SJCRH30 (cell line): Measurements from ENCODE around the gene POLR1C. TPM values are rescaled to one million over a fixed set of nuclear protein-coding genes. Genes with fewer than 3 reads are reported as not detected.
"Not testable (repeated sequence)": the region's sequence is repeated elsewhere in the genome, so short reads cannot be mapped to it uniquely, and the experiment has no call there.

ENCODE experiments used
- DNase-seq, 2 experiments: peaks; one replicate each; pipeline ENCODE4 v3.0.0-alpha.2; 2015 to 2020
- H3K27ac ChIP-seq: fragments of 250-450 bp; sonication (Bioruptor Pico); 2 replicates; pipeline ENCODE4 v1.5.1; 2020; ENCODE audit warnings: mild to moderate bottlenecking, moderate library complexity
- H3K27me3 ChIP-seq: fragments of 250-450 bp; sonication (Bioruptor Pico); 2 replicates; pipeline ENCODE4 v1.5.1; 2020; ENCODE audit warnings: mild to moderate bottlenecking, moderate library complexity
- H3K36me3 ChIP-seq: fragments of 250-450 bp; sonication (Bioruptor Pico); 2 replicates; pipeline ENCODE4 v1.5.1; 2020; ENCODE audit warnings: mild to moderate bottlenecking, moderate library complexity
- H3K4me1 ChIP-seq: fragments of 250-450 bp; sonication (Bioruptor Pico); 2 replicates; pipeline ENCODE4 v1.5.1; 2020; ENCODE audit warnings: mild to moderate bottlenecking, moderate library complexity
- H3K4me3 ChIP-seq: fragments of 250-450 bp; sonication (Bioruptor Pico); 2 replicates; pipeline ENCODE4 v1.5.1; 2020; ENCODE audit warnings: mild to moderate bottlenecking, moderate library complexity
- H3K9me3 ChIP-seq: fragments of 250-450 bp; sonication (Bioruptor Pico); replicated peaks from 2 replicates; pipeline ENCODE4 v1.5.1; 2020; ENCODE audit warnings: mild to moderate bottlenecking, moderate library complexity
- total RNA-seq: library from RNA; depleted of rRNA; stranded (reverse); fragments of >200 nt; shearing (Covaris generic); gene quantifications from 2 replicates; pipeline ENCODE4 v1.2.3, GENCODE V29; 2014

POLR1C gene
- total RNA-seq, 1 experiment from 2014 or later: 38.3 TPM

DNA sequence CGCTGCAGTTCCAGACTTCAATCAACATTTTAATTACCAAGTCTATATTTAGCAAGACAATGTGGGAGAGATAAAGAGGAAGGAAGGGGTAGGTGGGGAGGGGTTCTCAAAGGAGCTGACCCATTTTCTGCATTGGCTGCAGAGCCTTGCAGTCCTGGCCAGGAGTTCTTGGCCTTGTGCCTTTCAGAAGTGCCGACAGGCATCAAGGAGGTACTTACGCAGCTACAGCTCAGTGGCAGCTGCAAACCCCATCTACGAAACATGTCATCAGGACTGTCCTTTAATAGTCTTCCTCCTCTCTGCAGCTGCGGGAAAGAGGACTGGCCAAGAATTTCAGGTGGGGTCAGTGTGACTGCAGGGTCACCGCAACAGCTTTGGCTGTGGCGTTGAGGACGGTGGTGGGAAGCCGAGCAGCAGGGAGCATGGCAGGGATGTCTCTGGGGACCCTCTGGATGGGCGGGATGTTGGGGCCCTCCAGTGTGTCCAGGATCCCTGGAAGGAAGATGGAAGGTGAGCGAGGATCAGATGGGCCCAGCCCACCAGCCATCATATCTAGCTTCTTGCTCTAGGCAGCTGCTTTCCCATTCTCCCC is 5.0 kb upstream of the POLR1C start:
- Histone ChIP-seq H3K36me3 (no peaks in the 10 kb centered on the region; the same call in none of the 2 replicates), H3K4me3 (no peak overlapping the region), H3K27me3 (no peaks in the 10 kb centered on the region), H3K9me3 (no peaks in the 10 kb centered on the region), H3K4me1 (no peaks in the 10 kb centered on the region; the same call in 1 of the 2 replicates), H3K27ac (no peak overlapping the region)
- no peak for DNase-seq

DNA sequence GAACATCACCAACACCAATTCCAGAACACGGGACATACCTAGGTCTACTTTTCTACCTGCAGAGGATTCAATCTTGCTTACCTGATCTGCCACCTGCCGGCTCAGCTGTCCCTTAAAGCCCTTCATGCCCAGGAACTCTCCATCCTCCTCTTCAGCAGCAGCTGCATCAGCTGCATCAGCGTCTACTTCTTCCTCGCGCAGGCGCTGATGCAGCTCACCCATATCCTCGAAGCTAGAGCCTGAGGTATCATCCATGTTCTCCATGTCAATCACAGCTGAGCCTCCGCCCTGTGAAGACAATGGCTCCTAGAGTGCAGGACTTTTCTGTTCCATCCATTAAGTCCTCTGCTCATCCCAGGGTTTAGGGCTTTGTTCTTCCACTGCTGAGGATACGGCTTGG is 1.1 kb upstream of the POLR1C start:
- no peaks in the 10 kb centered on the region; the same call in 1 of the 2 replicates for H3K4me1 ChIP-seq
- DNase-seq: no peak
- no peak overlapping the region; the same call in 1 of the 2 replicates for H3K27ac ChIP-seq
- peak overlapping the region; percentile 76 for H3K4me3 ChIP-seq
- no peaks in the 10 kb centered on the region for H3K27me3 ChIP-seq
- peaks cover 19% of the 10 kb centered on the region for H3K36me3 ChIP-seq
- no peaks in the 10 kb centered on the region for H3K9me3 ChIP-seq

DNA sequence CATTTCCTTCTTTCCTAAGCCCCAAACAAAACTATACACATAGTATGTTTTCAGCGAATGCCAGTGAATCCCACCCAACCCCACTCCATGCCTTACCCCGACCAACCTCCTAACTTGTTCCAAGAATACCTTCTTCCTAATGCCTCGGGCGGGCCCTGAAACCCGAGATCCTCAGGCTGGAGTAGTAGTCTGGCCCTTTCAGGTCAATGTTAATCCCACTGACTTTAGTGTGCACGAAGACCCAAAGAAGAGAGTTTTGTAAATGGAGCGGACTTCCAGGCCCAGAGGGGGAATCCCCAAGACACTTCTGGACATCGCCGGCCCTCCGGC is 557 bp upstream of the POLR1C start:
- Histone ChIP-seq H3K27me3 (no peaks in the 10 kb centered on the region), H3K9me3 (no peaks in the 10 kb centered on the region), H3K4me1 (no peaks in the 10 kb centered on the region; the same call in 1 of the 2 replicates), H3K36me3 (peaks cover 24% of the 10 kb centered on the region), H3K4me3 (peak overlapping the region; percentile 76), H3K27ac (peak overlapping the region; percentile 81)
- DNase-seq: no peak

DNA sequence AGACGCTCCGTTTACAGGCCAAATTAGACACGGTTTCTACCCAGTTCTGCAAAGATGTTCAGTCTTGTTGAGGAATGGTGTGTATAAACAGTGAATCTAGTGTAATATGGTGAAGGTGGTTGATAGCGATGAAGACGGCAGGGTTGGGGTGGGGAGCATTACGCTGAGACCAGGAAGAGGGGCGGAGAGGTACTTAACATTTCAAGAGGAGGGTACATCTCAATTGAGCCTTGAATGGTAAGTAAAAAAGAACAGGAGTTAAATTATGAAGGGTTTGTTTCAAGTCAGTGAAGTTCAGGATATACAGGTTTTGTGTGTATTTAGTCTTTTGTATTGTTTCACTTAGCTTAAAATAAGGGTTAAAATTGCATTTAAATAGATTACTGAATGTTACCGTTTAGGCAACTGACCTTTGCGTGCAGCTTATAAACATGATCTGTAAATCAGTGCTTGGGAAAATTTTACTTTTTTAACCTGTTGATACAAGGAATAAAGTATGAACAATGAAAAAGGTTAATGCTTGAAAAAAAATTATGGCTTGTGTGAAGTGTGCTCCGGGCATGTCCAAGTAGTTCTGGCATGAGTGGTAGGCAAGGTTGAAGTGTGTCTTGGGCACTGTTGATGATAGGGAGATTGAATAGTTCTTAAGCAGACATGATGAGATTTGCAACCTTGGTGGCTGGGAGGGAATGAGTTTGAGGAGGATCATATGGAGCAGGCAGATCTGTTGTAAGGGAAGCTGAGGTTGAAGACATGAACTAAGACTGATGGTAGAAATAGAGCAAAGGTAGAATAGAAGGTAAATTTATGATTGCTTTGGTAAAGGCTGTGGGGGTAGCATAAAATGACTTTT is 842 bp downstream of the POLR1C start:
- peak overlapping the region; percentile 81 for H3K27ac ChIP-seq
- no peaks in the 10 kb centered on the region; the same call in 1 of the 2 replicates for H3K4me1 ChIP-seq
- DNase-seq: no peak
- H3K27me3 ChIP-seq: no peaks in the 10 kb centered on the region
- peaks cover 38% of the 10 kb centered on the region for H3K36me3 ChIP-seq
- H3K4me3 ChIP-seq: peak overlapping the region; percentile 76
- H3K9me3 ChIP-seq: no peaks in the 10 kb centered on the region

DNA sequence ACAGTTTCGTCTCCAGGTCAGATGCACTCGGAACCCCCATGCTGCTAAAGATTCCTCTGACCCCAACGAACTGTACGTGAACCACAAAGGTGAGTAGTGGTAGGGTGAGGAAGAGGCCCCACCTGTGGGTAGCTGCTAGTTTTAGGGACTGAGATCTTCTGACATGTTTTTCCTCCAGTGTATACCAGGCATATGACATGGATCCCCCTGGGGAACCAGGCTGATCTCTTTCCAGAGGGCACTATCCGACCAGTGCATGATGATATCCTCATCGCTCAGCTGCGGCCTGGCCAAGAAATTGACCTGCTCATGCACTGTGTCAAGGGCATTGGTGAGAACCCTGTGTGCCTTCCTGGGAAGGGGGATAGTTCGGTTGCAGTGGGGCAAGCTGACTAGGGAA is 3.2 kb downstream of the POLR1C start:
- Histone ChIP-seq H3K4me3 (no peak overlapping the region), H3K27me3 (no peaks in the 10 kb centered on the region), H3K36me3 (peaks cover 59% of the 10 kb centered on the region), H3K9me3 (no peaks in the 10 kb centered on the region), H3K4me1 (no peaks in the 10 kb centered on the region; the same call in 1 of the 2 replicates), H3K27ac (no peak overlapping the region)
- no peak for DNase-seq

DNA sequence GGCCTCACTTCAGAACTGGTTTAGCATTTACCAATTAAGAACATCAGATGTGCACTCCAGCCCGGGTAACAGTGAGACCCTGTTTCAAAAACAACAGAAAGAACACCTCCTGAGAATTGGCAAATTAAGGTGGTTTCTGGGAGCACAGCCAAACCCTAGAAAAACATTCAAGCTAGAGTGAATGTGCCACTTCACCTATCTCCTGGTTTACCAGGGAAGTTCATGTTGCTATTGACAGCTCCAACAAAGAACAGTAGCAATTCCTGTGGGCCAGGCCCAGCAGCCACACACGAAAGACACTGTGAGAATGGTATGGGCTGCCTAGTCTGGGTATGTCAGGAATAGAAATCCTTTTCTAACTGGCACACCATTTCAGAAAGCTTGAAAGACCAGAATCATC is 4.9 kb downstream of the POLR1C start:
- H3K4me1 ChIP-seq: no peaks in the 10 kb centered on the region; the same call in 1 of the 2 replicates
- no peak overlapping the region for H3K27ac ChIP-seq
- no peak for DNase-seq
- peaks cover 71% of the 10 kb centered on the region for H3K36me3 ChIP-seq
- no peak overlapping the region for H3K4me3 ChIP-seq
- H3K9me3 ChIP-seq: no peaks in the 10 kb centered on the region
- H3K27me3 ChIP-seq: no peaks in the 10 kb centered on the region

DNA sequence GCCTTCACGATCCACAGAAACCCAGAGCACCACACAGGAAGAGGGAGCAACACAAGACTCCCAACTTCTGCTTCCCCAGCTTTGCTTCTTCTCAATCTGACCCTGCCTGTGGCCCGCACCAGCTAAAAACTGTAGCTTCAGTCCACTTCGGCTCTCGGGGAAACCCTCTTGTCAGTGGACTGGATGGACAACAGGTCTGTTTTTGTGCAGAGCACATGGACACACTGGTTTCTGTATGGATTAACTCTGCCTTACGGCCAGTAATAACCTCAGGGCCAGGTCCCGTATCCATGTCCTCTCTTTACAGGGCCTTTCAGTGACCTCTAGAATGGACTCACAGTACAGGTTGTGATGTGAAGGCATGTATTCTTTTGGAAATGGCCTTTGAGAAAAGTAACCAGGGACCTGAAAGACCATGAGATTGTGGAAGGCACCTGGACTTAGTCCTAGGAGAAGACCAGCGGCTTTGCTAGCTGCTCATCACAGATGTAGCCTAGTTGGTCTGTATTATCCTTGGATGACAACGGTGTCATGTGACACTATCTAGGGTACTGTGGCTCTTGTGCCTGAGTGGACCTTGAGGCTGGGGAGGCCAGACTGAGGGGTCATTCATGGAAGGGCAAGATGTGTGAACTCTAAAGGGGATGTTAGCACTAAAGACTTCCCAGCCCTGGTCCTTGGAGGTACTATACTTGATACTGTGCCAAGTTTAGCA is 5.8 kb downstream of the POLR1C start:
- Histone ChIP-seq H3K9me3 (no peaks in the 10 kb centered on the region), H3K36me3 (peaks cover 79% of the 10 kb centered on the region), H3K4me3 (no peak overlapping the region), H3K4me1 (no peaks in the 10 kb centered on the region; the same call in 1 of the 2 replicates), H3K27me3 (no peaks in the 10 kb centered on the region), H3K27ac (no peak overlapping the region)
- no peak for DNase-seq

DNA sequence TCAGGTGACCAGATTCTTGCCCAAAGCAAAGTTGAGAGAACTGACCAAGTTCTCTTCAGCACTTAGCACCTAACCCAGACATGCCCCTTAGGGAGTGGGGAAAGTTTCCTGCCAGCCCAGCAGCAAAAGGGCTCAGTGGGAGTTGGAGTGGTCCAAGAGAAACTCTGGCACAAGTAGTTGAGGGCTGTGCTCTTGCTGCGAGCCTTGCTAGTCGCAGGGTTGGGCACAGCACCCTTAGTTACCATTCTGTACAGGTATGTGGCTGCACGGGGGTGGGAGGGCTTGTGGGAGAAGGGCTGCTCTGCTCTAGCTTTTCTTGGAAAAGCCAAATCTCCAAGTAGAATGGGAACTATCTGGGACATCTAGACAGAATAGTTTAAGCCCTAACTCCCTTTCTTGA is 6.4 kb downstream of the POLR1C start:
- no peaks in the 10 kb centered on the region; the same call in 1 of the 2 replicates for H3K4me1 ChIP-seq
- no peaks in the 10 kb centered on the region for H3K9me3 ChIP-seq
- no peak for DNase-seq
- no peak overlapping the region for H3K4me3 ChIP-seq
- H3K27ac ChIP-seq: no peak overlapping the region
- H3K36me3 ChIP-seq: peaks cover 83% of the 10 kb centered on the region
- H3K27me3 ChIP-seq: no peaks in the 10 kb centered on the region

DNA sequence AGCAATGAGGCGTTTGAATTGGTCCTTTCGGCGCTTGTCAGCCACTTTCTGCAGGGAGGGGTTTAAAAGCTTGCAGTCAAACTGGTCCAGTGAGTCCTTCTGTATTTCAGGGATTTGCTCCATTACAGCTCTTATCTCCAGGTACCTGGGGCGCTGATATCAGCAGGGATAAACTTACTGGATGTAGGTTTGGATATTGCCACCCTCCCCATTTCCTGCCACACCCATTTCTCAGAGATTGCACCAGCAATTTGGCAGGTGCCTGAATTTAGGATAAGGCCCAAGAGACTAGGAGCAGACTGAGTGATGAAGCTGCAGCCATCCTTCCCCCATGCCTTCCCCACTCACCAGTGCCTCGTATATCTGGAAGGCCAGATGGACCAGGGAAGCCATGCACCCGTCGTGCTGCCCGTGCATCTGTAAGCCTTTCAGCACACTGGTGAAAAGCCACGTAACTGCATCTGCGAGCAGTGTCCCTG is 7.6 kb downstream of the POLR1C start:
- Histone ChIP-seq H3K27me3 (no peaks in the 10 kb centered on the region), H3K4me1 (no peaks in the 10 kb centered on the region), H3K4me3 (no peak overlapping the region), H3K9me3 (no peaks in the 10 kb centered on the region), H3K36me3 (peaks cover 78% of the 10 kb centered on the region), H3K27ac (no peak overlapping the region)
- DNase-seq: no peak

DNA sequence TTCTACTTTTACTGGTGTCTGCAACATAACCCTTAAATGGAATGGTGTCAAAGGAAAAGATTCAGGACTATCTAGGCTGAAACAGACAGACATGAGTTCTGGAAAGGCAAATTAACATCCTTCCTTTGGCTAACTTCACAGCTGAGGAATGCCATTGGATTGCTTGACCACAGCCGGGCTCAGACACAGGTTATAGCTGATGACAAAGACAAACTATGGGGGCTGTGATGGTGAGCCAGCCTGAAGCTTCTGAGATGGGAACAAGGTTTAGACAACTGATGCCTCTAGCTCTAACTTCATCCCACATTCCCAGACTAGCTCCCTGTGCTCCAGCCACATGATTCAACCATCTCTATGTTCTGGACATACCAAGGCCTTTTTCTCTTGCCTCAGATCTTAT is 15.3 kb downstream of the POLR1C start:
- DNase-seq: no peak
- peaks cover 33% of the 10 kb centered on the region for H3K36me3 ChIP-seq
- H3K27me3 ChIP-seq: no peaks in the 10 kb centered on the region
- no peaks in the 10 kb centered on the region for H3K4me1 ChIP-seq
- H3K4me3 ChIP-seq: no peak overlapping the region
- H3K9me3 ChIP-seq: no peaks in the 10 kb centered on the region
- H3K27ac ChIP-seq: no peak overlapping the region

DNA sequence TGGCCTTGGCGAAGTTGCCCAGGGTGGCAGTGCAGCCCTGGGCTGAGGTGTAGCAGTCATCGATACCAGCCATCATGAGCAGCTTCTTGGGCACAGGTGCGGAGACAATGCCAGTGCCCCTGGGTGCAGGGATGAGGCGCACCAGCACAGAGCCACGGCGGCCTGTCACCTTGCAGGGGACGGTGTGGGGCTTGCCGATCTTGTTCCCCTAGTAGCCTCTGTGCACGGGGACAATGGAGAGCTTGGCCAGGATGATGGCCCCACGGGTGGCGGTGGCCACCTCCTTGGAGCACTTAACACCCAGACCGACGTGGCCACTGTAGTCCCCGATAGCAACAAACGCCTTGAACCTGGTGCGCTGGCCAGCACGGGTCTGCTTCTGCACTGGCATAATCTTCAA is 22.1 kb downstream of the POLR1C start:
- not testable (repeated sequence) for H3K9me3 ChIP-seq, H3K27me3 ChIP-seq, DNase-seq, H3K4me1 ChIP-seq, H3K27ac ChIP-seq, H3K4me3 ChIP-seq
- H3K36me3 ChIP-seq: peaks cover 49% of the 10 kb centered on the region

DNA sequence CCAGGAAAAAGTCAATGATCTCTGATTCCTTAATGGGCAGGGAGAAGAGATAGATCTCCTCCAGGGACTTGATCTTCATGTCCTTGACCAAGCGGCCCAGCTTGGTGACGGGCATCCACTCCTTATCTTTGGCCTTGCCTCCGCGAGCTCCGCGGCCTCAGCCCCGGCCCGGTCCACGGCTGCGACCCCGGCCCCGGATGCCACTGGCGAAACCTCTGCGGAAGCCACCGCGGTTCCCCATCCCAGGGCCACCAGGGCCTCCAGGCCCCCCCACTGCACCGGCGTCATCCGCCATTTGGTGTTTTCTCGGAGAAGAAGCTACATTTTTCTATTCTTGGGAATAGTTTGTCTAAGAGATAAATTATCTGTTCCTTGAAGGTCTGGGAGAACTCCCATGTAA is 22.5 kb downstream of the POLR1C start:
- DNase-seq, H3K27me3 ChIP-seq, H3K4me1 ChIP-seq, H3K4me3 ChIP-seq, H3K9me3 ChIP-seq, H3K27ac ChIP-seq: not testable (repeated sequence)
- peaks cover 51% of the 10 kb centered on the region for H3K36me3 ChIP-seq

DNA sequence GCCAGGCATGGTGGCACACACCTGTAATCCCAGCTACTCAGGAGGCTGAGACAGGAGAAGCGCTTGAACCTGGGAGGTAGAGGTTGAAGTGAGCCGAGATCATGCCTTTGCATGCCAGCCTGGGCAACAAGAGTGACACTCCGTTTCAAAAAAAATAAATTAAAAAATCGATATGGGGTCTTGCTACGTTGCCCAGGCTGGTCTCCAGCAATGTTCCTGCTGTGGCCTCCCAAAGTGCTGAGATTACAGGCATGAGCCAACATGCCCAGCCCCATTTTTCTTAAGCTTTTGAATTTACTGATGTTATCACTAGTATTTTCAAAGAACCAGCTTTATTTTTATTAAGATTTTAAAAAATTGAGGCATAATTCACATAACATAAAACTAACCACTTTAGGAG is 23.6 kb downstream of the POLR1C start:
- Histone ChIP-seq H3K36me3 (peaks cover 55% of the 10 kb centered on the region), H3K27me3 (no peaks in the 10 kb centered on the region), H3K4me3 (no peak overlapping the region), H3K9me3 (no peaks in the 10 kb centered on the region), H3K27ac (no peak overlapping the region), H3K4me1 (no peaks in the 10 kb centered on the region)
- no peak for DNase-seq

DNA sequence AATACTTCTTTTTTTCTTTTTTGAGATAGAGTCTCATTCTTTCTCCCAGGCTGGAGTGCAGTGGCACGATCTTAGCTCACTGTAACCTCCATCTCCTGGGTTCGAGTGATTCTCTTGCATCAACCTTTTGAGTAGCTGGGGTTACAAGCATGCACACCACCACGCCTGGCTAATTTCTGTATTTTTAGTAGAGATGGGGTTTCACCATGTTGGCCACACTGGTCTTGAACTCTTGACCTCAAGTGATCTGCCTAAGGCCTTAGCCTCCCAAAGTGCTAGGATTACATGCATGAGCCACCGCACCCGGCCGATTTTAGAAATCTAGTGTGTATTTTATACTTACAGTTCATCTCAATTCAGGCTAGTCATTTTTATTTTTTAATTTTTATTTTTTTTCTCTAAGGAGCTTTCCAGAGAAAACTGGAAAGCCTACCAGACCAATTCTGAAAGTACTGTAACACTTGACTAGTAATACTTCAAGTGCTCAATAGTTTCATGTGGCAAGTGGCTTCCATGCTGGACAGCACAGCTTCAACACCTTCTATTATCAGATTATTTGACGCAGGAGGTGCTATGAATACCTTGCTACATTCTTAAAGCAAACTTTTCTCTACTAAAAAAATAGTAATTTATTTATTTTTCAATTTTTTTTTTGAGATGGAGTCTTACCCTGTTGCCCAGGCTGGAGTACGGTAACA is 25.0 kb downstream of the POLR1C start:
- no peak overlapping the region for H3K27ac ChIP-seq
- H3K27me3 ChIP-seq: no peaks in the 10 kb centered on the region
- H3K36me3 ChIP-seq: peaks cover 68% of the 10 kb centered on the region
- H3K4me1 ChIP-seq: no peaks in the 10 kb centered on the region
- no peaks in the 10 kb centered on the region for H3K9me3 ChIP-seq
- no peak for DNase-seq
- no peak overlapping the region for H3K4me3 ChIP-seq
